Measurements from ENCODE around the gene CTH. TPM values are rescaled to one million over a fixed set of nuclear protein-coding genes. Genes with fewer than 3 reads are reported as not detected.

Gene CTH
- total RNA-seq, 1 experiment from 2014 or later = 14.7 TPM

DNA sequence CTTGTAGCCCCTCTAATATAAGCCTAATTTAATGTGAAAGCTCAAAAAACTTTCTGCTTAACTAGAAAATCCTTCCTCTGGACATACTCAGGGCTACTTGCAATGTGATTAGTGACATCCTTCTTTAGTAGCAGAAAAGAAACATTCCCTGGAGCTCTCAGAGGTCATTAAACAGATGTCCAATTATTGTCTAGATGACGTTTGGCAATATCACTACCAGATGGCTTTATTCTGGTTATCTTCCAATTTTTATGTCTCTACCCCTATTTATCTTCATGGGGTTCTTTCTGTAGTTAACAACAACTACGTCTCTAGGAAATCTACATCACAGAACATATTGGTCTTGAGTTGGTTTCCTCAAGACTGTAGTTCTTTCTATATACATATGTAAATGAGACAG, 44.2 kb downstream of the CTH start:
- ATAC-seq (no peak), DNase-seq (ENCODE audit: low read depth, low spot score) (no peak)
- H3K27me3 ChIP-seq (ENCODE audit: insufficient read depth, low read length) = no peaks in the 10 kb centered on the region
- RAD21 ChIA-PET (ENCODE audit: low non-redundant PET in 1 of 2, low total read pairs in 2 of 2, uncharacterized antibody in 2 of 2, unreplicated experiment in 2 of 2) = no interaction called here
- no peaks in the 10 kb centered on the region for H3K36me3 ChIP-seq (ENCODE audit: control insufficient read depth in 1 of 2, insufficient read depth in 2 of 2, low read length in 2 of 2)
- peaks cover 0 to 8% of the 10 kb centered on the region in 2 experiments; a peak in 2 of 4 replicates for H3K4me1 ChIP-seq (ENCODE audit: control insufficient read depth in 1 of 2, insufficient read depth in 2 of 2, low read length in 2 of 2)
- H3K9ac ChIP-seq (ENCODE audit: low read length) = no peak overlapping the region
- H3K79me2 ChIP-seq (ENCODE audit: insufficient read depth, low read length) = no peaks in the 10 kb centered on the region
- no peaks in the 10 kb centered on the region for H3K9me3 ChIP-seq (ENCODE audit: control insufficient read depth in 1 of 2, insufficient read depth in 1 of 2, low read depth in 1 of 2, low read length in 2 of 2)
- H3K27ac ChIP-seq (ENCODE audit: low read depth, low read length) = no peak overlapping the region
- TF ChIP-seq, protein P1, sequence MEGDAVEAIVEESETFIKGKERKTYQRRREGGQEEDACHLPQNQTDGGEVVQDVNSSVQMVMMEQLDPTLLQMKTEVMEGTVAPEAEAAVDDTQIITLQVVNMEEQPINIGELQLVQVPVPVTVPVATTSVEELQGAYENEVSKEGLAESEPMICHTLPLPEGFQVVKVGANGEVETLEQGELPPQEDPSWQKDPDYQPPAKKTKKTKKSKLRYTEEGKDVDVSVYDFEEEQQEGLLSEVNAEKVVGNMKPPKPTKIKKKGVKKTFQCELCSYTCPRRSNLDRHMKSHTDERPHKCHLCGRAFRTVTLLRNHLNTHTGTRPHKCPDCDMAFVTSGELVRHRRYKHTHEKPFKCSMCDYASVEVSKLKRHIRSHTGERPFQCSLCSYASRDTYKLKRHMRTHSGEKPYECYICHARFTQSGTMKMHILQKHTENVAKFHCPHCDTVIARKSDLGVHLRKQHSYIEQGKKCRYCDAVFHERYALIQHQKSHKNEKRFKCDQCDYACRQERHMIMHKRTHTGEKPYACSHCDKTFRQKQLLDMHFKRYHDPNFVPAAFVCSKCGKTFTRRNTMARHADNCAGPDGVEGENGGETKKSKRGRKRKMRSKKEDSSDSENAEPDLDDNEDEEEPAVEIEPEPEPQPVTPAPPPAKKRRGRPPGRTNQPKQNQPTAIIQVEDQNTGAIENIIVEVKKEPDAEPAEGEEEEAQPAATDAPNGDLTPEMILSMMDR (IDR thresholded peaks at IDR 0.05 in 2 of 3, conservative IDR thresholded peaks at IDR 0.05 in 1 of 3; ENCODE audit: borderline replicate concordance in 1 of 3, insufficient read depth in 1 of 3, low read depth in 2 of 3, low read length in 2 of 3) = no peak
- H3K9me2 ChIP-seq (ENCODE audit: insufficient read depth) = no peaks in the 10 kb centered on the region
- no peak overlapping the region for H3K4me2 ChIP-seq (ENCODE audit: low read length)
- no peak overlapping the region for H3K4me3 ChIP-seq (replicated peaks in 1 of 2; ENCODE audit: low read depth in 1 of 2, low read length in 2 of 2)
- no TSS peak for BruUV-seq (replicated peaks)
- CTCF ChIA-PET = no interaction called here
- H2AFZ ChIP-seq (ENCODE audit: low read depth, low read length, poor library complexity, severe bottlenecking) = no peak overlapping the region
- H4K20me1 ChIP-seq (ENCODE audit: insufficient read depth) = no peaks in the 10 kb centered on the region
- intact Hi-C loops (cut with micrococcal nuclease) = no loop called here
- POLR2A ChIA-PET = no interaction called here

- Histone ChIP-seq H3K36me3 (ENCODE audit: control insufficient read depth in 1 of 2, insufficient read depth in 2 of 2, low read length in 2 of 2) (no peaks in the 10 kb centered on the region), H3K4me3 (replicated peaks in 1 of 2; ENCODE audit: low read depth in 1 of 2, low read length in 2 of 2) (no peak overlapping the region), H3K4me1 (ENCODE audit: control insufficient read depth in 1 of 2, insufficient read depth in 2 of 2, low read length in 2 of 2) (peaks cover 0 to 8% of the 10 kb centered on the region in 2 experiments; a peak in 2 of 4 replicates), H3K27me3 (ENCODE audit: insufficient read depth, low read length) (no peaks in the 10 kb centered on the region), H3K4me2 (ENCODE audit: low read length) (no peak overlapping the region), H3K9ac (ENCODE audit: low read length) (no peak overlapping the region), H3K27ac (ENCODE audit: low read depth, low read length) (no peak overlapping the region), H3K79me2 (ENCODE audit: insufficient read depth, low read length) (no peaks in the 10 kb centered on the region), H4K20me1 (ENCODE audit: insufficient read depth) (no peaks in the 10 kb centered on the region), H3K9me3 (ENCODE audit: control insufficient read depth in 1 of 2, insufficient read depth in 1 of 2, low read depth in 1 of 2, low read length in 2 of 2) (no peaks in the 10 kb centered on the region), H2AFZ (ENCODE audit: low read depth, low read length, poor library complexity, severe bottlenecking) (no peak overlapping the region), H3K9me2 (ENCODE audit: insufficient read depth) (no peaks in the 10 kb centered on the region)
- CTCF ChIA-PET = no interaction called here
- DNase-seq (ENCODE audit: low read depth, low spot score) (no peak), ATAC-seq (no peak)
- POLR2A ChIA-PET = no interaction called here
- RAD21 ChIA-PET (ENCODE audit: low non-redundant PET in 1 of 2, low total read pairs in 2 of 2, uncharacterized antibody in 2 of 2, unreplicated experiment in 2 of 2) = no interaction called here
- intact Hi-C loops (cut with micrococcal nuclease) = no loop called here
- BruUV-seq (replicated peaks) = no TSS peak
- no peak for TF ChIP-seq FOSL1 (IDR thresholded peaks at IDR 0.05; ENCODE audit: low read depth)
- no peak for TF ChIP-seq ATF3 (IDR thresholded peaks at IDR 0.05)
- TF ChIP-seq ZBTB33 (IDR thresholded peaks at IDR 0.05; ENCODE audit: extremely low read depth, insufficient replicate concordance, low read length) = no peak
- no peak for TF ChIP-seq RAD21 (IDR thresholded peaks at IDR 0.05; ENCODE audit: low read depth)
- no peak for TF ChIP-seq EZH2phosphoT487 (IDR thresholded peaks at IDR 0.05; ENCODE audit: borderline replicate concordance)
Measured at GRCh38 chr1:70458131-70458530, 47.1 kb downstream of the CTH start.
